ENCODE results near the gene PFN3. TPM values are rescaled to one million over a fixed set of nuclear protein-coding genes. Genes with fewer than 3 reads are reported as not detected.

PFN3 gene
- total and polyA plus RNA-seq, 2 of the 13 experiments (the other 11 are each of a cell fraction or from before 2014, with no cell fraction given) = not detected

DNA sequence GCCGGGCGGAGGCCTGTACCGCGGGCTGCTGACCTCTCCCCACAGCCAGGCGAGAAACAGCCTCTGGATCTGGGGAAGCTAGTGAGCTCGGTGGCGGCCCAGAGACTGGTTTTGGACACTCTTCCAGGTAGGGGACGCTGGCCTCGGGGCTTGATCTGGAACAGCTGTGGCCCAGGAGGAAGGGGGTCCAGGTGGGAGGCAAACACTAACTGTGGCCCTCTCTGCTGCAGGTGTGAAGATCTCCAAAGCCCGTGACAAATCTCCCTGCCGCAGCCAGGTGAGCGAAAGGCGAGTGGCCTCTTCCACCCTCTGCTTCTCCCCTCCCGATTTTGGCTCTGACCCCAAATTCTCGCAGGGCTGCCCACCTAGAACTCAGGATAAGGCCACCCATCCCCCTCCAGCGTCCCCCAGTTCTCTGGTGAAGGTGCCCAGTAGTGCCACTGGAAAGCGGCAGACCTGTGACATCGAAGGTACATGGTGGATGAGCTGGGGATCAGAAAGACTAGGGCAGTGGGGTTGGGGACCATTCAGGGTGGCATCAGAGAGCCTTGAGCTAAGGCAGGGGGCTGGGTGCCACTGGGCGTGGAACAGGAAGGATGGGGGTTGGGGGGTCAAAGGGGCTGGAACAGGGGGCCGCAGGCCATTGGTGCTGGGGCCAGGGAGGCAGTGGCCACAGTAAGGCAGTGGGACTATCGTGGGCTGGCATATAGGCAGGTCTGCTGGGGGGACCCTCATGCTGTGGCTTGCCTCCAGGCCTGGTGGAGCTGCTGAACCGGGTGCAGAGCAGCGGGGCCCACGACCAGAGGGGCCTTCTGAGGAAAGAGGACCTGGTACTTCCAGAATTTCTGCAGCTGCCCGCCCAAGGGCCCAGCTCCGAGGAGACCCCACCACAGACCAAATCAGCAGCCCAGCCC is 29.1 kb downstream of the PFN3 start (continued):
- TF ChIP-seq, protein P1, sequence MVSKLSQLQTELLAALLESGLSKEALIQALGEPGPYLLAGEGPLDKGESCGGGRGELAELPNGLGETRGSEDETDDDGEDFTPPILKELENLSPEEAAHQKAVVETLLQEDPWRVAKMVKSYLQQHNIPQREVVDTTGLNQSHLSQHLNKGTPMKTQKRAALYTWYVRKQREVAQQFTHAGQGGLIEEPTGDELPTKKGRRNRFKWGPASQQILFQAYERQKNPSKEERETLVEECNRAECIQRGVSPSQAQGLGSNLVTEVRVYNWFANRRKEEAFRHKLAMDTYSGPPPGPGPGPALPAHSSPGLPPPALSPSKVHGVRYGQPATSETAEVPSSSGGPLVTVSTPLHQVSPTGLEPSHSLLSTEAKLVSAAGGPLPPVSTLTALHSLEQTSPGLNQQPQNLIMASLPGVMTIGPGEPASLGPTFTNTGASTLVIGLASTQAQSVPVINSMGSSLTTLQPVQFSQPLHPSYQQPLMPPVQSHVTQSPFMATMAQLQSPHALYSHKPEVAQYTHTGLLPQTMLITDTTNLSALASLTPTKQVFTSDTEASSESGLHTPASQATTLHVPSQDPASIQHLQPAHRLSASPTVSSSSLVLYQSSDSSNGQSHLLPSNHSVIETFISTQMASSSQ (IDR thresholded peaks at IDR 0.05; ENCODE audit: low read depth) = no peak
- TF ChIP-seq, protein P1 (CRISPR knock-in tag; IDR thresholded peaks at IDR 0.05; ENCODE audit: borderline replicate concordance) = no peak

DNA sequence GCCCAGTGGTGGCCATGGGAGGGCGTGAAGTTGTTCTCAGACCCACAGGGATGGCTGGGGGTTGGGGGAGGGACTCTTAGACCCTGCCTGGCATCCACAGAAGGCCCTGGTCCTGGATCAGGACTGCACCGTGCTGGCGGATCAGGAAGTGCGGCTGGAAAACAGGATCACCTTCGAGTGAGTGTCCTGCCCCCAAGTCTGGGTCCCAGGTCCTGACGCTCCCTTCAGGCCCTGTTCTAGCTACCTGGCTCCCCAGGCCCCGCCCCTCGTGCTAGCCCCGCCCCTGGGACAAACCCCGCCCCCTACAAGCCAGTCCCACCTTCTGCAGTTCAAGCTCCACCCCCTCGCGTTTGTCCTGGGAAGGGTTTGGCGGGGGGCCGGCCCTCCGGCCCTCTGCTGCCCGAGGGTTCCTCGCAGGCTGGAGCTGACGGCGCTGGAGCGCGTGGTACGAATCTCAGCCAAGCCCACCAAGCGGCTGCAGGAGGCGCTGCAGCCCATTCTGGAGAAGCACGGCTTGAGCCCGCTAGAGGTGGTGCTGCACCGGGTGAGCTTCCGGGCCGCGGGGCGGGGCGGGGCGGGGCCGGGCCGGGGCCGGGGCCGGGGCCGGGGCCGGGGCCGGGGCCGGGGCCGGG is 29.9 kb downstream of the PFN3 start:
- H3K9me3 ChIP-seq (ENCODE audit: low read length) = no peaks in the 10 kb centered on the region
- H3K36me3 ChIP-seq (replicated peaks in 1 of 2; ENCODE audit: control insufficient read depth in 1 of 2, insufficient read depth in 2 of 2, low read length in 2 of 2) = 0 out of 5 replicates have a peak, but pooled peaks cover 0 to 4% of the 10 kb centered on the region in 2 experiments
- peak overlapping the region; percentile 35 for H3K27ac ChIP-seq (ENCODE audit: extremely low read length, insufficient read depth, low read length)
- H3K4me3 ChIP-seq (replicated peaks in 1 of 3; ENCODE audit: insufficient read depth in 1 of 3, low read depth in 2 of 3, low read length in 3 of 3) = peak overlapping the region in 2 of 3 experiments; percentile 74 to 92; a peak in 3 of 6 replicates
- H3K27me3 ChIP-seq (ENCODE audit: control insufficient read depth in 1 of 2, insufficient read depth in 2 of 2, low read length in 2 of 2) = no peaks in the 10 kb centered on the region; a peak in 1 of 5 replicates
- ChIA-PET CTCF (ENCODE audit: low intra/inter-chr PET ratio, low total read pairs) (interaction anchor here (1.5 to 2.1 kb wide), 4 partner anchors 12 to 53 kb away, joined by 3 to 19 read pairs (median 10); no protein-coding TSS in a partner anchor), POLR2A (interaction anchor here (0.6 to 7.9 kb wide), 18 partner anchors 9 to 284 kb away, joined by 3 to 239 read pairs (median 6); partner anchors contain the start of genes F12, FGFR4, GRK6 and LMAN2)
- H3K9ac ChIP-seq (ENCODE audit: insufficient read depth, low read depth, low read length) = peak overlapping the region; percentile 92; the same call in 1 of the 2 replicates
- peak; percentile 61 for FAIRE-seq
- H3K4me1 ChIP-seq (ENCODE audit: insufficient read depth, low read length) = peaks cover 74% of the 10 kb centered on the region
- no TSS peak for BruUV-seq (replicated peaks)
- intact Hi-C loops (cut with micrococcal nuclease; ENCODE audit: unreplicated experiment) = loop anchor here (1.0 to 2.0 kb wide), 2 partner anchors 9 to 86 kb away; no protein-coding TSS in a partner anchor
- H2AFZ ChIP-seq (ENCODE audit: low read length) = no peak overlapping the region
- no peaks in the 10 kb centered on the region for H4K20me1 ChIP-seq (ENCODE audit: insufficient read depth, low read length)
- peak; percentile 94 for DNase-seq (ENCODE audit: low spot score)
- peak overlapping the region; percentile 100 for H3K4me2 ChIP-seq (ENCODE audit: low read depth, low read length)
- in situ Hi-C loops (cut with HindIII; ENCODE audit: extremely low pct_ligation_motif_present, low pct_unique_long_range_greater_than_20kb) = loop anchor here (25.0 kb wide), 1 partner anchor 833 kb away; the partner anchor contains the start of genes CDHR2 and RNF44
- H3K79me2 ChIP-seq (ENCODE audit: insufficient read depth, low read length) = peaks cover 8% of the 10 kb centered on the region
- WGBS (ENCODE audit: low lambda C conversion rate) = 26% methylated on average over 10 of the region's 42 CpGs
- ATAC-seq = peak; percentile 82
- TF ChIP-seq ZNF44 (CRISPR knock-in tag; IDR thresholded peaks at IDR 0.05) (no peak), SALL1 (CRISPR knock-in tag; IDR thresholded peaks at IDR 0.05) (peak; percentile 84), MTF2 (CRISPR knock-in tag; IDR thresholded peaks at IDR 0.05; ENCODE audit: borderline replicate concordance) (no peak; the same call in 1 of the 2 replicates), NCOA2 (CRISPR knock-in tag; IDR thresholded peaks at IDR 0.05) (0 out of 2 replicates have a peak, but pooled peaks have one; percentile 28), PHF5A (CRISPR knock-in tag; IDR thresholded peaks at IDR 0.05; ENCODE audit: low read depth, unreplicated experiment) (peak; percentile 29), SALL2 (CRISPR knock-in tag; IDR thresholded peaks at IDR 0.05) (no peak), CBX5 (CRISPR knock-in tag; IDR thresholded peaks at IDR 0.05; ENCODE audit: borderline replicate concordance) (peak; percentile 66; the same call in 1 of the 2 replicates), ZC3H13 (CRISPR knock-in tag; IDR thresholded peaks at IDR 0.05) (0 out of 2 replicates have a peak, but pooled peaks have one; percentile 34), KDM5A (IDR thresholded peaks at IDR 0.05; ENCODE audit: borderline replicate concordance, low read length) (no peak)
- TF ChIP-seq, protein P2, sequence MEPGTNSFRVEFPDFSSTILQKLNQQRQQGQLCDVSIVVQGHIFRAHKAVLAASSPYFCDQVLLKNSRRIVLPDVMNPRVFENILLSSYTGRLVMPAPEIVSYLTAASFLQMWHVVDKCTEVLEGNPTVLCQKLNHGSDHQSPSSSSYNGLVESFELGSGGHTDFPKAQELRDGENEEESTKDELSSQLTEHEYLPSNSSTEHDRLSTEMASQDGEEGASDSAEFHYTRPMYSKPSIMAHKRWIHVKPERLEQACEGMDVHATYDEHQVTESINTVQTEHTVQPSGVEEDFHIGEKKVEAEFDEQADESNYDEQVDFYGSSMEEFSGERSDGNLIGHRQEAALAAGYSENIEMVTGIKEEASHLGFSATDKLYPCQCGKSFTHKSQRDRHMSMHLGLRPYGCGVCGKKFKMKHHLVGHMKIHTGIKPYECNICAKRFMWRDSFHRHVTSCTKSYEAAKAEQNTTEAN (CRISPR knock-in tag; conservative IDR thresholded peaks at IDR 0.05) = peak; percentile 52; the same call in 1 of the 2 replicates
- TF ChIP-seq, protein P3, sequence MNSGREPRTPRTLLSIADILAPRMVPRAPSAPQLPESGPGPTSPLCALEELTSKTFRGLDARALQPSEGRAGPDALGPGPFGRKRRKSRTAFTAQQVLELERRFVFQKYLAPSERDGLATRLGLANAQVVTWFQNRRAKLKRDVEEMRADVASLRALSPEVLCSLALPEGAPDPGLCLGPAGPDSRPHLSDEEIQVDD (CRISPR knock-in tag; IDR thresholded peaks at IDR 0.05; ENCODE audit: borderline replicate concordance) = no peak

All from HepG2 (cell line).